SH-SY5Y (cell line): ENCODE results near the gene ITGB1BP2.

Experiments
- GATA2 ChIP-seq: IDR thresholded peaks from 2 replicates; pipeline ENCODE4 v1.6.1; 2011; ENCODE audit warnings: mild to moderate bottlenecking, low read depth, low read length
- GATA3 ChIP-seq: IDR thresholded peaks from 2 replicates; pipeline ENCODE4 v1.6.1; 2011; ENCODE audit warnings: low read depth, mild to moderate bottlenecking, low read length, moderate library complexity

GRCh38 chrX:71292669-71293365 lies 8.7 kb upstream of the ITGB1BP2 start:
- no peak for TF ChIP-seq GATA3
- no peak for TF ChIP-seq GATA2
